Anterior cingulate cortex (tissue), 58 donors: Measurements from ENCODE around the gene RHOG.
A peak's percentile ranks its signal among the peaks of the same experiment; 100 is the strongest.

Source experiments
- DNase-seq, 58 donors: peaks; one replicate each; lab custom pipeline; 2025; lab: John Stamatoyannopoulos, UW

The RHOG gene

GRCh38 chr11:3835751-3836150, 5.0 kb downstream of the RHOG start:
- DNase-seq = peak in 17 of 58 donors; percentile 10 to 55 (median 26)

- DNase-seq = peak in 9 of 58 donors; percentile 11 to 35 (median 26)
These were observed 5.9 kb downstream of the RHOG start for GRCh38 chr11:3834664-3835461.

- DNase-seq = no peak
These were observed 6.5 kb downstream of the RHOG start for GRCh38 chr11:3834349-3834663.

- no peak for DNase-seq
These were observed 7.3 kb downstream of the RHOG start for GRCh38 chr11:3833449-3833848.

- no peak for DNase-seq
These were observed 7.9 kb downstream of the RHOG start for GRCh38 chr11:3832816-3833215.

GRCh38 chr11:3831378-3832239, 9.2 kb downstream of the RHOG start:
- DNase-seq = peak in 2 of 58 donors; percentile 11 to 21

- DNase-seq = no peak
These were observed 10.0 kb downstream of the RHOG start for GRCh38 chr11:3830730-3831129.

- no peak for DNase-seq
These were observed 10.7 kb downstream of the RHOG start for GRCh38 chr11:3830088-3830487.

GRCh38 chr11:3827434-3828186, 13.1 kb downstream of the RHOG start:
- DNase-seq = peak in 15 of 58 donors; percentile 17 to 59 (median 32)

- DNase-seq = peak in 46 of 58 donors; percentile 18 to 92 (median 70)
These were observed 14.0 kb downstream of the RHOG start for GRCh38 chr11:3826721-3827120.

- DNase-seq = no peak
These were observed 15.1 kb downstream of the RHOG start for GRCh38 chr11:3825473-3826154.

GRCh38 chr11:3824714-3825472, 15.9 kb downstream of the RHOG start:
- DNase-seq = peak in 30 of 58 donors; percentile 12 to 66 (median 38)

- no peak for DNase-seq
These were observed 16.8 kb downstream of the RHOG start for GRCh38 chr11:3823762-3824506.

- peak in 1 of 58 donors; percentile 27 for DNase-seq
These were observed 17.5 kb downstream of the RHOG start for GRCh38 chr11:3823303-3823702.

- no peak for DNase-seq
These were observed 18.4 kb downstream of the RHOG start for GRCh38 chr11:3822312-3822711.

GRCh38 chr11:3820971-3821370, 19.8 kb downstream of the RHOG start:
- DNase-seq = no peak

GRCh38 chr11:3817181-3817800, 23.5 kb downstream of the RHOG start:
- DNase-seq = no peak

GRCh38 chr11:3816673-3817072, 24.1 kb downstream of the RHOG start:
- DNase-seq = no peak
